IMR-90 (cell line): ENCODE measurements around the gene SCGB1C2.

Experiments used
- BHLHE40 ChIP-seq: fragments of 150-350 bp; IDR thresholded peaks from 2 replicates; pipeline ENCODE4 v1.6.1; 2016; ENCODE audit warnings: mild to moderate bottlenecking, low read depth, low read length
- CEBPB ChIP-seq: IDR thresholded peaks from 2 replicates; pipeline ENCODE4 v1.6.1; 2012; ENCODE audit warnings: low read depth, low read length, improper control_type of control experiment
- CTCF ChIP-seq: conservative IDR thresholded peaks from 2 replicates; pipeline ENCODE4 v1.5.1; 2012; ENCODE audit warnings: mild to moderate bottlenecking, low read depth, low read length, improper control_type of control experiment
- FOS ChIP-seq: fragments of 150-350 bp; IDR thresholded peaks from 2 replicates; pipeline ENCODE4 v1.6.1; 2016; ENCODE audit warnings: low read depth, low read length
- NFE2L2 ChIP-seq: fragments of 150-350 bp; IDR thresholded peaks from 2 replicates; pipeline ENCODE4 v1.6.1; 2016; ENCODE audit warnings: low read depth, mild to moderate bottlenecking, low read length
- POLR2A ChIP-seq: IDR thresholded peaks from 2 replicates; pipeline ENCODE4 v1.6.1; 2012; ENCODE audit warnings: mild to moderate bottlenecking, low read depth, low read length
- RFX5 ChIP-seq: IDR thresholded peaks from 2 replicates; pipeline ENCODE4 v1.8.0; 2012; ENCODE audit warnings: low read depth, mild to moderate bottlenecking, low read length, moderate library complexity
- SMC3 ChIP-seq: fragments of 150-350 bp; IDR thresholded peaks from 2 replicates; pipeline ENCODE4 v1.6.1; 2016; ENCODE audit warnings: low read depth, mild to moderate bottlenecking, antibody characterized with exemption, low read length, moderate library complexity
- USF2 ChIP-seq: fragments of 150-350 bp; IDR thresholded peaks from 2 replicates; pipeline ENCODE4 v1.6.1; 2017; ENCODE audit warnings: mild to moderate bottlenecking, antibody characterized with exemption, low read length, low read depth

GRCh38 chr17:156946-157345 lies 19.6 kb downstream of the SCGB1C2 start:
- TF ChIP-seq CTCF (no peak), POLR2A (no peak), SMC3 (no peak), RFX5 (no peak), NFE2L2 (no peak), CEBPB (no peak), BHLHE40 (no peak), FOS (no peak), USF2 (no peak)
